ENCODE results near the gene COQ2. TPM values are rescaled to one million over a fixed set of nuclear protein-coding genes. Genes with fewer than 3 reads are reported as not detected.

The COQ2 gene
- total and polyA plus RNA-seq, 2 of the 13 experiments (the other 11 are each of a cell fraction or from before 2014, with no cell fraction given), result 10.1 to 17.3 TPM

- TF ChIP-seq ZBTB44 (CRISPR knock-in tag; IDR thresholded peaks at IDR 0.05) (no peak), SRF (IDR thresholded peaks at IDR 0.05; ENCODE audit: low read depth, low read length) (no peak), RCOR2 (CRISPR knock-in tag; IDR thresholded peaks at IDR 0.05) (no peak), ZNF34 (CRISPR knock-in tag; IDR thresholded peaks at IDR 0.05; ENCODE audit: borderline replicate concordance) (no peak), ZKSCAN5 (CRISPR knock-in tag; IDR thresholded peaks at IDR 0.05) (peak; percentile 65; the same call in 1 of the 2 replicates), CENPX (CRISPR knock-in tag; IDR thresholded peaks at IDR 0.05) (no peak), ZNF615 (CRISPR knock-in tag; IDR thresholded peaks at IDR 0.05; ENCODE audit: borderline replicate concordance) (no peak), CREB3 (CRISPR knock-in tag; IDR thresholded peaks at IDR 0.05) (no peak), PATZ1 (CRISPR knock-in tag; IDR thresholded peaks at IDR 0.05) (no peak), AHDC1 (CRISPR knock-in tag; IDR thresholded peaks at IDR 0.05; ENCODE audit: borderline replicate concordance) (no peak), ZNF382 (CRISPR knock-in tag; IDR thresholded peaks at IDR 0.05; ENCODE audit: borderline replicate concordance) (no peak), ZNF572 (CRISPR knock-in tag; IDR thresholded peaks at IDR 0.05) (no peak), ZNF331 (CRISPR knock-in tag; IDR thresholded peaks at IDR 0.05) (no peak)
Measured at GRCh38 chr4:83252782-83253405, 31.7 kb downstream of the COQ2 start (continued).

Measured in HepG2 (cell line).